DND-41 (cell line): ENCODE results near the gene GZMM.

Source experiments
- ATAC-seq: fragments of 200-7000 bp; cut with Tn5 transposase; 3 replicates; pipeline ENCODE4 v1.9.1; 2021; ENCODE audit warnings: low read depth; ENCODE audit not compliant: insufficient read depth
- DNase-seq: peaks from one replicate; pipeline ENCODE4 v3.0.0-alpha.2; 2020
- H2AFZ ChIP-seq: 2 replicates; pipeline ENCODE4 v1.6.0; 2012; ENCODE audit warnings: low read depth, low read length
- H3K27ac ChIP-seq: 2 replicates; pipeline ENCODE4 v1.5.1; 2012; ENCODE audit warnings: low read length, inconsistent platforms
- H3K27me3 ChIP-seq: fragments of 200-600 bp; sonication (generic); 2 replicates; pipeline ENCODE4 v1.6.0; 2012; ENCODE audit warnings: low read length, mild to moderate bottlenecking, inconsistent platforms; ENCODE audit not compliant: insufficient read depth, poor library complexity
- H3K36me3 ChIP-seq: 2 replicates; pipeline ENCODE4 v1.5.1; 2012; ENCODE audit warnings: low read length, inconsistent platforms; ENCODE audit not compliant: insufficient read depth
- H3K4me1 ChIP-seq: 2 replicates; pipeline ENCODE4 v1.5.1; 2012; ENCODE audit warnings: mild to moderate bottlenecking, low read length; ENCODE audit not compliant: insufficient read depth
- H3K4me2 ChIP-seq: 2 replicates; pipeline ENCODE4 v1.6.0; 2012; ENCODE audit warnings: mild to moderate bottlenecking, moderate library complexity, low read length, inconsistent platforms; ENCODE audit not compliant: insufficient read depth
- H3K4me3 ChIP-seq, 2 experiments: fragments of 200-600 bp in 1 of 2; shearing (Covaris generic) in 1 of 2; 2 replicates each; pipeline ENCODE4 v1.5.1; 2012 to 2016; ENCODE audit warnings: inconsistent platforms in 2 of 2, low read length in 2 of 2, mild to moderate bottlenecking in 2 of 2, low read depth in 1 of 2, moderate library complexity in 1 of 2
- H3K79me2 ChIP-seq: 2 replicates; pipeline ENCODE4 v1.6.0; 2012; ENCODE audit warnings: low read length, inconsistent platforms; ENCODE audit not compliant: insufficient read depth
- H3K9ac ChIP-seq: 2 replicates; pipeline ENCODE4 v1.6.0; 2012; ENCODE audit warnings: low read depth, mild to moderate bottlenecking, inconsistent platforms, low read length, moderate library complexity
- H3K9me3 ChIP-seq: 2 replicates; pipeline ENCODE4 v1.5.1; 2012; ENCODE audit warnings: low read length, moderate library complexity, mild to moderate bottlenecking, inconsistent platforms; ENCODE audit not compliant: insufficient read depth, severe bottlenecking
- H4K20me1 ChIP-seq: 2 replicates; pipeline ENCODE4 v1.6.0; 2012; ENCODE audit warnings: low read length; ENCODE audit not compliant: insufficient read depth
- CTCF ChIP-seq: IDR thresholded peaks from 2 replicates; pipeline ENCODE4 v1.5.1; 2012; ENCODE audit warnings: borderline replicate concordance, low read length, moderate library complexity, mild to moderate bottlenecking; ENCODE audit not compliant: poor library complexity, severe bottlenecking; ENCODE audit errors: extremely low read depth
- EZH2 ChIP-seq: IDR thresholded peaks from 3 replicates; pipeline ENCODE4 v1.6.1; 2012; ENCODE audit warnings: borderline replicate concordance, low read depth, mild to moderate bottlenecking, moderate library complexity, low read length, inconsistent platforms; ENCODE audit not compliant: severe bottlenecking

GZMM gene

GRCh38 chr19:588093-588740 is 44.4 kb downstream of the GZMM start:
- peak; percentile 84 for DNase-seq
- no peak overlapping the region for H2AFZ ChIP-seq
- ATAC-seq = peak; percentile 78
- H3K4me1 ChIP-seq = peaks cover 10% of the 10 kb centered on the region
- no peak overlapping the region for H3K27ac ChIP-seq
- TF ChIP-seq CTCF (peak; percentile 74), EZH2 (peak; percentile 45)
- no peaks in the 10 kb centered on the region for H3K79me2 ChIP-seq
- no peak overlapping the region; a peak in 1 of 4 replicates for H3K4me3 ChIP-seq
- H3K9ac ChIP-seq = no peak overlapping the region
- H4K20me1 ChIP-seq = peaks cover 39% of the 10 kb centered on the region
- peaks cover 8% of the 10 kb centered on the region for H3K27me3 ChIP-seq
- H3K36me3 ChIP-seq = no peaks in the 10 kb centered on the region
- no peak overlapping the region; the same call in 1 of the 2 replicates for H3K4me2 ChIP-seq
- no peaks in the 10 kb centered on the region for H3K9me3 ChIP-seq

GRCh38 chr19:588741-589692 is 45.2 kb downstream of the GZMM start:
- Histone ChIP-seq H3K4me2 (no peak overlapping the region; the same call in 1 of the 2 replicates), H3K9me3 (no peaks in the 10 kb centered on the region), H3K27me3 (peaks cover 8% of the 10 kb centered on the region), H3K9ac (no peak overlapping the region), H4K20me1 (peaks cover 36% of the 10 kb centered on the region), H3K4me3 (no peak overlapping the region; a peak in 1 of 4 replicates), H3K27ac (no peak overlapping the region), H3K4me1 (peaks cover 10% of the 10 kb centered on the region), H3K79me2 (no peaks in the 10 kb centered on the region), H2AFZ (no peak overlapping the region), H3K36me3 (no peaks in the 10 kb centered on the region)
- TF ChIP-seq CTCF = peak; percentile 19
- TF ChIP-seq EZH2 = no peak
- DNase-seq (no peak), ATAC-seq (no peak)

GRCh38 chr19:589693-590395 is 46.0 kb downstream of the GZMM start, which contains the start of gene HCN2:
TSS of gene HCN2 (plus strand) at chr19:589881. CDS start at chr19:589946, 65 bp downstream.
- Histone ChIP-seq H3K27ac (no peak within 1 kb of the TSS), H3K4me2 (no peak within 1 kb of the TSS), H3K4me3 (no peak within 1 kb of the TSS), H3K36me3 (no peaks in the 10 kb centered on the region), H3K9me3 (no peaks in the 10 kb centered on the region), H4K20me1 (peaks cover 29% of the 10 kb centered on the region), H3K4me1 (peaks cover 10% of the 10 kb centered on the region), H3K79me2 (no peaks in the 10 kb centered on the region), H2AFZ (no peak within 1 kb of the TSS), H3K27me3 (peaks cover 8% of the 10 kb centered on the region), H3K9ac (no peak within 1 kb of the TSS)
- DNase-seq (no peak), ATAC-seq (no peak)
- TF ChIP-seq EZH2 (no peak), CTCF (no peak)
